Small intestine (tissue), 7 donors: ENCODE results near the gene AFF3. TPM values are rescaled to one million over a fixed set of nuclear protein-coding genes. Genes with fewer than 3 reads are reported as not detected.

Experiments
- DNase-seq, 2 donors: peaks; one replicate each; pipeline versions ENCODE4 v3.0.0 to v3.0.0-alpha.2; 2013
- FAIRE-seq: peaks from 2 replicates; lab custom pipeline; 2012; peaks lifted over from hg19 to GRCh38; lab: Jason Lieb, UNC
- H3K27ac ChIP-seq, 3 donors: one replicate each; pipeline ENCODE4 v1.5.1; 2013; ENCODE audit warnings: low read length in 2 of 3, mild to moderate bottlenecking in 2 of 3, control low read depth in 1 of 3, inconsistent platforms in 1 of 3, low read depth in 1 of 3, moderate library complexity in 1 of 3
- H3K27me3 ChIP-seq, 3 donors: one replicate each; pipeline ENCODE4 v1.6.1; 2013; ENCODE audit warnings: low read length in 3 of 3, inconsistent platforms in 1 of 3; ENCODE audit not compliant: control insufficient read depth in 3 of 3, insufficient read depth in 3 of 3
- H3K36me3 ChIP-seq, 3 donors: one replicate each; pipeline ENCODE4 v1.6.1; 2013; ENCODE audit warnings: low read length in 3 of 3, inconsistent platforms in 1 of 3, low read depth in 1 of 3, mild to moderate bottlenecking in 1 of 3, moderate library complexity in 1 of 3; ENCODE audit not compliant: control insufficient read depth in 3 of 3, insufficient read depth in 2 of 3
- H3K4me1 ChIP-seq, 3 donors: one replicate each; pipeline ENCODE4 v1.6.1; 2013; ENCODE audit warnings: low read length in 2 of 3, inconsistent platforms in 1 of 3, low read depth in 1 of 3, mild to moderate bottlenecking in 1 of 3, moderate library complexity in 1 of 3; ENCODE audit not compliant: control insufficient read depth in 3 of 3, insufficient read depth in 2 of 3
- H3K4me3 ChIP-seq, 3 donors: one replicate each; pipeline ENCODE4 v1.5.1; 2013; ENCODE audit warnings: low read length in 3 of 3, control low read depth in 1 of 3, inconsistent platforms in 1 of 3, low read depth in 1 of 3, mild to moderate bottlenecking in 1 of 3, moderate library complexity in 1 of 3
- H3K9me3 ChIP-seq, 2 donors: one replicate each; pipeline ENCODE4 v1.6.1; 2013; ENCODE audit warnings: low read depth in 1 of 2, low read length in 1 of 2; ENCODE audit not compliant: control insufficient read depth in 2 of 2, insufficient read depth in 1 of 2
- WGBS, 3 donors: extraction: QIAGEN DNeasy Blood & Tissue Kit; methylation state at CpG; one replicate each; pipeline ENCODE4 v1.1.7; 2013; 5-methylcytosine and 5-hydroxymethylcytosine counted together
- polyA plus RNA-seq, 4 donors: library from polyadenylated mRNA; stranded (reverse) in 3 of 4; unstranded in 1 of 4; fragments of 200-250 nt in 3 of 4; fragments of 120-200 nt in 1 of 4; gene quantifications; one replicate each; pipeline versions ENCODE4 v1.2.1 to v1.2.3, GENCODE V29; 2013
- donor health status: healthy with polysubstance abuse.
- donor health status: control.
- donor health status: control.
- donor health status: Bipolar disorder and iron deficiency.
- donor health status: healthy.

The AFF3 gene
- polyA plus RNA-seq, 4 donors: 0.27 to 3.2 (median 0.92) TPM; not detected in 1

DNA sequence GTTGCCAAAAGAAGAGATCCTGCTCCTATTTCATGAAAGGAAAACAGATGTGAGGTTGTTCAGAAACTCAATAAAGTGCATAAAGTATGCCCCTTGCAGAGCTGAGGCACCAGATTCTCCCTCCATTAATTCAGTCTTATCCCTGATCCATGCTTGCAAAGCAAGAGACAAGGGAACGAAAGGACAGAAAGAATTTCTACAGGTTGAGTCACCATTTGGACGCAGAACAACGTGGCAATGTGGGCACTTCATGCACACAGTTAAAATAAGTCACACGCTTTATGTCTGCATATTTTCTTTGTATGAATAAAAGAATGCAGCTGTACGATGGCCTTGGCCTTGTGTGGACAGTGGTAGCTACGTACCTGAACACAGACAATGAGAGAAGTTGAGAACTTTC lies 330.8 kb downstream of the AFF3 start:
- H3K4me3 ChIP-seq: no peak overlapping the region
- no peak overlapping the region for H3K27ac ChIP-seq
- no peaks in the 10 kb centered on the region for H3K27me3 ChIP-seq
- FAIRE-seq (no peak), DNase-seq (no peak)
- no peaks in the 10 kb centered on the region for H3K4me1 ChIP-seq
- H3K36me3 ChIP-seq: no peaks in the 10 kb centered on the region
- no peaks in the 10 kb centered on the region for H3K9me3 ChIP-seq
- WGBS, 3 donors: 86 to 92% (median 87%) methylated on average over 6 of the region's 6 CpGs

DNA sequence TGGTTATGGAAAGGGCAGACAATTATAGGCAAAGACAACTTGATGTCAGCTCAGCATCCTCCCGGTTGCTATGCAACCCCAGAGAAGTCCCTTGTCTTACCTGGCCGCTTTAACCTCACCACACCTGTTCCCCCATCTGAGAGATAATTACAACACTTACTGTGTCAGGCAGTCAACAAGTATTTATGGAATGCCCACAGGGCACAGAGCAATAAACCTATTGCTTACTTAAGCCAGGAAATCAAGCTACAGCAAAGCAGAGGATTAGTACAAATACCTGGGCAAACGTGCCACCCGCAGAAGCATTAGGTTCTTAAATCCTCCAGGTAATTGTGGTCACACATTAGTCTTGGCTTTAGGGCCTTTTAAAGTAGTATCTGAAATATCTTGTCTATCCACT lies 332.2 kb downstream of the AFF3 start:
- H3K27me3 ChIP-seq: no peaks in the 10 kb centered on the region
- DNase-seq: no peak

DNA sequence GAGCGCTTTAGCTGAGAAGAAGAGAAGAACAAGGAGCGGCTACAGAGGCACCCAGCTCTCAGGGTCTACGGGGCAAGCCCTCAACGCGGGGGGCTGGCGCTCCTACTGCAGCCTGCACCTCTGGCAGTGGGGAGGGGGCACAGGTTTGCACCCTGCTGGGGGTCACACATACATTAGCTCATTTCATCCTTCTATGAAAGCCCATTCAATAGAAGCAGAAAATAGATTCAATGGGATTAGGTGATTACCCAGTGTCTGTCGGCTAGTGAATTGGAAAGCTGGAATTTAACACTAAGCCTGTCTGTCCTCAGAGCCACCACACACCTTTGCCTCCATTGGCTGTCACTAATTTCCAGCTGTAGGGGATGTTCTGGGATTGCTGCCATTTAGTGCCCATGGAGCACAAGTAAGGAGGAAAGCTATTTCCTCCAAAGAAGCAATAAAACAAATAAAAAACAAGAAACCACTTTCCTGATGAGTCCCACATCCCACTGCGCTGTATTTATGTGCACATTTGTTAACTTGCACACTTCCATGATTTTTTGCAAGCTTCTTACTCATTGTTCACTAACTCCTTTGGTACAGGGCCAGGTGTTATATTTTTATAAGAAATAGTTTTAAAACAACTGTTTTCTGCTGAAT lies 333.0 kb downstream of the AFF3 start:
- H3K4me3 ChIP-seq: no peak overlapping the region
- H3K36me3 ChIP-seq: no peaks in the 10 kb centered on the region
- H3K27ac ChIP-seq: no peak overlapping the region
- WGBS, 3 donors: 92 to 93% (median 92%) methylated on average over 8 of the region's 8 CpGs
- no peaks in the 10 kb centered on the region for H3K27me3 ChIP-seq
- no peaks in the 10 kb centered on the region for H3K4me1 ChIP-seq
- FAIRE-seq (no peak), DNase-seq (no peak)
- H3K9me3 ChIP-seq: no peaks in the 10 kb centered on the region

More for the DNA sequence above, 332.2 kb downstream of the AFF3 start:
- WGBS, 3 donors: 57 to 75% (median 67%) methylated on average over 4 of the region's 4 CpGs
- H3K4me1 ChIP-seq: no peaks in the 10 kb centered on the region
- H3K36me3 ChIP-seq: no peaks in the 10 kb centered on the region
- FAIRE-seq: no peak
- H3K4me3 ChIP-seq: no peak overlapping the region
- no peak overlapping the region for H3K27ac ChIP-seq
- H3K9me3 ChIP-seq: no peaks in the 10 kb centered on the region

DNA sequence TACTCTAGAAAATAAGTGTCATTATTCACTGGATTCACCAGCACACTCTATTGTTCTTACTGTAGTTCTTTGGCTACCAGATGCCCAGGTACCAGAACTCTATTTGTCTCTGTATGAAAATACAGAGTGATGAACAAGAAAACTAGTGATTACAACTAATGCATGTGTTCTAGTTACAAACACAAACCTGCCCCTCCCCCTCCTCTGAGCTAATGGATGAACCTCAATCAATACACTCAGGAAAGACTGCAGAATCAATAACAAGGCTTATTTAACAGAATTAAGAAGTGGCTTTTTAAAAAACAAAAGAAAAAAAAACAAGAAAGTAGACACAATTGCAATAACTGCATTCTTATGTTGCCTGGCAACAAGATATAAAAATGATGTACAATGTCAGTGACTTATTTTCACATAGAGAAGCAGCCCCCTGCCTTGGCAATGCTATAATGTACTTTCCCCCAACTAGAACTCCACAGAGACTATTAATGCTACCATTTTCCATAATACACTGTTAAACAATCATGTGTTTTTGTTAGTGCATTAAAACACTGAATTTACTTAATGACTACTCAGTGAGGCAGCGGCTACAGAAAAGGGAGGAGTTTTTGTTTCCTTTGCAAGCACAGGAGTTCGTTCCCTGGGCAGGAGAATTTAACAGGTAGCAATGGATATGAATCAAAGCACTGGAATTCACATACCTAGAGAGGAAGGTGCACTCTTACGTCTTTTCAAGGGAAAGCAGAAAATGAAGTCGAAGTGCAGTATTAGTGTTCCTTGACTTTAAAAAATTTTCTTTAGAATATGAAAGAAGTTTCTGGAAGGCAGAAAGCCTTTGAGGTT lies 333.8 kb downstream of the AFF3 start:
- Histone ChIP-seq H3K4me3 (no peak overlapping the region), H3K4me1 (no peaks in the 10 kb centered on the region), H3K9me3 (no peaks in the 10 kb centered on the region), H3K36me3 (no peaks in the 10 kb centered on the region), H3K27ac (no peak overlapping the region), H3K27me3 (no peaks in the 10 kb centered on the region)
- DNase-seq (no peak), FAIRE-seq (no peak)
- WGBS, 3 donors: 64 to 82% (median 74%) methylated on average over 4 of the region's 4 CpGs

DNA sequence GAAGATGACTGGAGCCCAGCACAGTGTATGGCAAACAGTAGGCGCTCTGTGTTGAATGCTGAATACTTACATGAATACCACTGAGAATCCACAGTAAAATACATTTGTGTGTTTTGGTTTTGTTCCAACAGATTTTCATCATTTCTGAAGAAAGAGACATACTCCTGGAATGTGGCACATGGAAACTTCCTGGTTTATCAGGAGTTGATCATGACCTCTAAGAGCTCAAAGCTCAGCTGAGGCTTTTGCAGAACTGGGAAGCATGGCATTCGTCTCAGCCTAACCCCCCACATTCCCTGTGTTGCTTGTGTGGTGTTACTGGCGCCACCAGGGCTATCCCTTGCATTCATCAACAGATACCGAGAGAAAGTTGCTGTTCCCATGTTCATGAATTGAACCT lies 335.6 kb downstream of the AFF3 start:
- no peaks in the 10 kb centered on the region for H3K27me3 ChIP-seq
- H3K36me3 ChIP-seq: no peaks in the 10 kb centered on the region
- WGBS, 3 donors: 89 to 91% (median 89%) methylated on average over 4 of the region's 4 CpGs
- no peaks in the 10 kb centered on the region for H3K9me3 ChIP-seq
- DNase-seq (no peak), FAIRE-seq (no peak)
- H3K4me1 ChIP-seq: no peaks in the 10 kb centered on the region
- H3K4me3 ChIP-seq: no peak overlapping the region
- H3K27ac ChIP-seq: no peak overlapping the region

DNA sequence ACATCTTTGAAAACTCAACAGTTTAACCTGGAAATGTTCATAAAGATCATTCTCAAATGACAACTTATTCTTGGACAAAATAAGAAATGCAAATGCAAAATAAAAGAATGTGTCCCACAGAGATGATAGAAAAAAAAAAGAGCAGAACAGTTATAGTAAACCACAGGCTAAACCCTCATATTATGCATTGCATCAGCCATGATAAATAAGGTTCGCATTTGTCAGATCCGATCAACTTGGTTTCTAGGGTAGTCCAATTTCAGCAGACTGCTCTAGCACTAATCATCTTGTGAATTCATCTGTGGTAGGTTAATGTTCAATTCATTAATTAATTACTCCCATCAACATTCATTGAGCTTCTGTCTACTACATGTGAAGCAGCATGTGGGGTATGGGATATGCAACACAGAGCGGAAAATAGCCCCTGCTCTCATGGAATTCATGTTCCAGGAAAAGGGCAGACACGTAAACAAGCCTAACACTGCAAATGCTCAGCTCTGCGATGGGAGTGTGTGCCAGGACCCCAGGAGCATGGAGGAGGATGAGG lies 336.4 kb downstream of the AFF3 start:
- no peak overlapping the region for H3K27ac ChIP-seq
- no peaks in the 10 kb centered on the region for H3K4me1 ChIP-seq
- H3K27me3 ChIP-seq: no peaks in the 10 kb centered on the region
- no peak overlapping the region for H3K4me3 ChIP-seq
- no peaks in the 10 kb centered on the region for H3K9me3 ChIP-seq
- no peak for DNase-seq
- H3K36me3 ChIP-seq: no peaks in the 10 kb centered on the region
- WGBS, 3 donors: 91 to 93% (median 93%) methylated on average over 5 of the region's 5 CpGs
- no peak for FAIRE-seq

DNA sequence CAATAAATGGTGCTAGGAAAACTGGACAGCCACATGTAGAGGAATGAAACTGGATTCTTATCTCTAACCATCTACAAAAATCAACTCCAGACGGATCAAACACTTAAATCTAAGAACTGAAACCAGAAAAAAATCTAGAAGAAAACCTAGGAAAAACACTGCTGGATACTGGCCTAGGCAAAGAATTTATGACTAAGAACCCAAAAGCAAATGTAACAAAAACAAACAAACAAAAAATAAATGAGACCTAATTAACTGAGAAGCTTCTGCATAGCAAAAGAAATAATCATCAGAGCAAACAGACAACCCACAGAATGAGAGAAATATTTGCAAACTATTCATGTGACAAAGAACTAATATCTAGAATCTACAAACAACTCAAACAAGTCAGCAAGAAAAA lies 338.5 kb downstream of the AFF3 start:
- H3K36me3 ChIP-seq: no peaks in the 10 kb centered on the region
- no peaks in the 10 kb centered on the region for H3K27me3 ChIP-seq
- 27 to 59% (median 54%) methylated on average over 1 of the region's 1 CpG for WGBS, 3 donors
- H3K27ac ChIP-seq: no peak overlapping the region
- DNase-seq (no peak), FAIRE-seq (no peak)
- H3K4me3 ChIP-seq: no peak overlapping the region
- H3K9me3 ChIP-seq: no peaks in the 10 kb centered on the region
- no peaks in the 10 kb centered on the region for H3K4me1 ChIP-seq

DNA sequence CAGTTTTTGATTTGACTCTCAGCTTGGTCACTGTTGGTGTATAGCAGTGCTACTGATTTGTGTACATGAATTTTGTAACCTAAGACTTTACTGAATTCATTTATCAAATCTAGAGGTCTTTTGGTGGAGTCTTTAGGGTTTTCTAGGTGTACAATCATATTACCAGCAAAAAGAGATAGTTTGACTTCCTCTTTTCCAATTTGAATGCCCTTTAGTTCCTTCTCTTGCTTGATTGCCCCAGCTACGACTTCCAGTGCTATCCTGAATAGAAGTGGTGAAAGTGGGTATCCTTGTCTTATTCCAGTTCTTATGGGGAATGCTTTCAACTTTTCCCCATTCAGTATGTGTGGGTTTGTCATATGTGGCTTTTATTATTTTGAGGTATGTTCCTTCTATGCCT lies 339.7 kb downstream of the AFF3 start:
- no peak overlapping the region for H3K4me3 ChIP-seq
- FAIRE-seq (no peak), DNase-seq (no peak)
- no peaks in the 10 kb centered on the region for H3K27me3 ChIP-seq
- no peaks in the 10 kb centered on the region for H3K4me1 ChIP-seq
- 47 to 65% (median 58%) methylated on average over 1 of the region's 1 CpG for WGBS, 3 donors
- H3K27ac ChIP-seq: no peak overlapping the region
- H3K9me3 ChIP-seq: no peaks in the 10 kb centered on the region
- H3K36me3 ChIP-seq: no peaks in the 10 kb centered on the region
